ENCODE measurements around the gene OTUD1.

The OTUD1 gene

GRCh38 chr10:23481363-23481961 lies 42.6 kb downstream of the OTUD1 start:
- H3K27ac ChIP-seq = no peak overlapping the region
- no peak for TF ChIP-seq CTCF (conservative IDR thresholded peaks at IDR 0.05)

- no peak for TF ChIP-seq CTCF (conservative IDR thresholded peaks at IDR 0.05)
- no peak overlapping the region for H3K27ac ChIP-seq
These were observed 51.2 kb downstream of the OTUD1 start for GRCh38 chr10:23490115-23490514.

Measured in VCaP (cell line).